Psoas muscle (tissue), 8 donors: Measurements from ENCODE around the gene TMPRSS12. TPM values are rescaled to one million over a fixed set of nuclear protein-coding genes. Genes with fewer than 3 reads are reported as not detected.
A peak's percentile ranks its signal among the peaks of the same experiment; 100 is the strongest.
"Not testable (repeated sequence)": the region's sequence is repeated elsewhere in the genome, so short reads cannot be mapped to it uniquely, and the experiment has no call there.

ENCODE experiments used
- ATAC-seq, 4 donors: fragments of 200-7000 bp; cut with Tn5 transposase; one replicate each; pipeline ENCODE4 v1.9.1; 2020; ENCODE audit warnings: moderate library complexity in 3 of 4, mild to moderate bottlenecking in 2 of 4
- DNase-seq, 2 donors: peaks; one replicate each; pipeline ENCODE4 v3.0.0-alpha.2; 2020
- H3K27ac ChIP-seq: fragments of 200-600 bp; one replicate; pipeline ENCODE4 v1.8.0; 2022
- H3K27me3 ChIP-seq, 3 donors: fragments of 200-600 bp in 1 of 3; one replicate each; pipeline versions ENCODE4 v1.6.1 to v1.8.0; 2013 to 2022; ENCODE audit warnings: low read length in 2 of 3, mild to moderate bottlenecking in 2 of 3, moderate library complexity in 1 of 3; ENCODE audit not compliant: insufficient read depth in 3 of 3
- H3K36me3 ChIP-seq, 2 donors: fragments of 200-600 bp in 1 of 2; one replicate each; pipeline versions ENCODE4 v1.6.1 to v1.8.0; 2013 to 2022; ENCODE audit warnings: low read depth in 1 of 2, mild to moderate bottlenecking in 1 of 2, moderate library complexity in 1 of 2; ENCODE audit not compliant: insufficient read depth in 1 of 2
- H3K4me1 ChIP-seq: fragments of 200-600 bp; one replicate; pipeline ENCODE4 v1.8.0; 2022
- H3K4me3 ChIP-seq: fragments of 200-600 bp; one replicate; pipeline ENCODE4 v1.8.0; 2022; ENCODE audit warnings: mild to moderate bottlenecking
- H3K9me3 ChIP-seq: fragments of 200-600 bp; one replicate; pipeline ENCODE4 v1.8.0; 2022
- CTCF ChIP-seq: fragments of 200-600 bp; IDR thresholded peaks from one replicate; pipeline ENCODE4 v1.8.0; 2022; ENCODE audit warnings: antibody characterized with exemption
- WGBS, 3 donors: extraction: QIAGEN DNeasy Blood & Tissue Kit; methylation state at CpG; one replicate each; pipeline versions ENCODE4 v1.1.6 to v1.1.7; 2013; 5-methylcytosine and 5-hydroxymethylcytosine counted together
- intact Hi-C, 2 donors: fragments of 100-400 bp; cut with DNase I; formaldehyde crosslinking; loops; one replicate each; pipeline versions ENCODE4 v1.11.0 to v1.14.2; 2022
- polyA plus RNA-seq, 3 donors: library from polyadenylated mRNA; stranded (reverse); fragments of 200-250 nt; gene quantifications; one replicate each; pipeline ENCODE4 v1.2.3, GENCODE V29; 2013
- total RNA-seq, 4 donors: library from RNA; stranded (reverse); fragmentation: NEBNext Ultra II Directional in 2 of 4; extraction: Animal tissue kit (Norgen Biotek cat#: 25700) in 2 of 4; gene quantifications; one replicate each; pipeline versions ENCODE4 v1.2.1 to v1.2.4, GENCODE V29; 2021 to 2023
- donor health status: healthy with polysubstance abuse.
- donor health status: DM: no; HTN: no; CAD: no; lungs with moderate emphysema.
- donor health status: Bipolar disorder and iron deficiency.
- donor health status: healthy.
- donor health status: DM: yes; HTN: yes; CAD: no.
- donor health status: DM: no; HTN: no; CAD: no.
- donor health status: DM: no; HTN: no; CAD: no.
- donor health status: DM: yes; HTN: yes; CAD: no.

The TMPRSS12 gene
- total and polyA plus RNA-seq, 7 donors = not detected

GRCh38 chr12:50927766-50928224, 85.1 kb downstream of the TMPRSS12 start:
- intact Hi-C loops = loop anchor here (5.0 kb wide), 2 partner anchors 55 to 100 kb away; no protein-coding TSS in a partner anchor
- no peaks in the 10 kb centered on the region for H3K27me3 ChIP-seq
- H3K4me3 ChIP-seq = peak overlapping the region; percentile 78
- H3K27ac ChIP-seq = peak overlapping the region; percentile 76
- H3K36me3 ChIP-seq = peaks cover 0 to 16% of the 10 kb centered on the region in 2 donors
- ATAC-seq (peak in 1 of 4 donors; percentile 14), DNase-seq (peak in 1 of 2 donors; percentile 25)
- TF ChIP-seq CTCF = no peak
- peaks cover 66% of the 10 kb centered on the region for H3K4me1 ChIP-seq
- WGBS, 3 donors = 24 to 45% (median 26%) methylated on average over 6 of the region's 6 CpGs
- no peaks in the 10 kb centered on the region for H3K9me3 ChIP-seq

GRCh38 chr12:50928392-50928791, 85.7 kb downstream of the TMPRSS12 start:
- ATAC-seq = no peak
- H3K4me3 ChIP-seq = peak overlapping the region; percentile 78
- no peaks in the 10 kb centered on the region for H3K27me3 ChIP-seq
- peaks cover 65% of the 10 kb centered on the region for H3K4me1 ChIP-seq
- H3K9me3 ChIP-seq = no peaks in the 10 kb centered on the region
- intact Hi-C loops = loop anchor here (5.0 kb wide), 2 partner anchors 54 to 101 kb away; no protein-coding TSS in a partner anchor
- peaks cover 0 to 16% of the 10 kb centered on the region in 2 donors for H3K36me3 ChIP-seq
- DNase-seq = no peak
- no peak for TF ChIP-seq CTCF
- 47 to 52% (median 50%) methylated on average over 3 of the region's 3 CpGs for WGBS, 3 donors
- peak overlapping the region; percentile 76 for H3K27ac ChIP-seq

- no peak for DNase-seq
- H3K36me3 ChIP-seq = peaks cover 0 to 16% of the 10 kb centered on the region in 2 donors
- no peak overlapping the region for H3K4me3 ChIP-seq
- 57 to 76% (median 60%) methylated on average over 3 of the region's 3 CpGs for WGBS, 3 donors
- intact Hi-C loops = loop anchor here (5.0 kb wide), 3 partner anchors 52 to 168 kb away; partner anchors contain the start of gene ATF1 (in 1 of the 2)
- H3K27me3 ChIP-seq = no peaks in the 10 kb centered on the region
- H3K27ac ChIP-seq = peak overlapping the region; percentile 76
- peaks cover 69% of the 10 kb centered on the region for H3K4me1 ChIP-seq
- ATAC-seq = no peak
- TF ChIP-seq CTCF = no peak
- no peaks in the 10 kb centered on the region for H3K9me3 ChIP-seq
These were observed 87.1 kb downstream of the TMPRSS12 start for GRCh38 chr12:50929831-50930230.

- not testable (repeated sequence) for H3K9me3 ChIP-seq, H3K4me3 ChIP-seq, H3K27me3 ChIP-seq
- WGBS, 3 donors = 41 to 66% (median 50%) methylated on average over 12 of the region's 12 CpGs
- intact Hi-C loops = loop anchor here in 1 of 2 donors (5.0 kb wide), 1 partner anchor 168 kb away; the partner anchor contains the start of gene ATF1
- ATAC-seq = peak; percentile 31 to 56 (median 44)
- H3K36me3 ChIP-seq = peaks cover 0 to 16% of the 10 kb centered on the region in 2 donors
- DNase-seq = peak in 1 of 2 donors; percentile 41
- H3K4me1 ChIP-seq = peaks cover 75% of the 10 kb centered on the region
- H3K27ac ChIP-seq = peak overlapping the region; percentile 76
These were observed 87.8 kb downstream of the TMPRSS12 start for GRCh38 chr12:50930477-50930876.

GRCh38 chr12:50932787-50933280, 90.1 kb downstream of the TMPRSS12 start:
- intact Hi-C loops = loop anchor here in 1 of 2 donors (5.0 kb wide), 1 partner anchor 171 kb away; the partner anchor contains the start of gene ATF1
- Histone ChIP-seq H3K9me3 (no peaks in the 10 kb centered on the region), H3K36me3 (peaks cover 0 to 16% of the 10 kb centered on the region in 2 donors), H3K4me3 (no peak overlapping the region), H3K27ac (peak overlapping the region; percentile 54), H3K27me3 (no peaks in the 10 kb centered on the region), H3K4me1 (peaks cover 59% of the 10 kb centered on the region)
- DNase-seq = no peak
- WGBS, 3 donors = 31 to 46% (median 40%) methylated on average over 2 of the region's 2 CpGs
- TF ChIP-seq CTCF = no peak
- peak; percentile 72 to 78 (median 74) for ATAC-seq
